ENCODE results near the gene EXOC6B.
A peak's percentile ranks its signal among the peaks of the same experiment; 100 is the strongest.

The EXOC6B gene

DNA sequence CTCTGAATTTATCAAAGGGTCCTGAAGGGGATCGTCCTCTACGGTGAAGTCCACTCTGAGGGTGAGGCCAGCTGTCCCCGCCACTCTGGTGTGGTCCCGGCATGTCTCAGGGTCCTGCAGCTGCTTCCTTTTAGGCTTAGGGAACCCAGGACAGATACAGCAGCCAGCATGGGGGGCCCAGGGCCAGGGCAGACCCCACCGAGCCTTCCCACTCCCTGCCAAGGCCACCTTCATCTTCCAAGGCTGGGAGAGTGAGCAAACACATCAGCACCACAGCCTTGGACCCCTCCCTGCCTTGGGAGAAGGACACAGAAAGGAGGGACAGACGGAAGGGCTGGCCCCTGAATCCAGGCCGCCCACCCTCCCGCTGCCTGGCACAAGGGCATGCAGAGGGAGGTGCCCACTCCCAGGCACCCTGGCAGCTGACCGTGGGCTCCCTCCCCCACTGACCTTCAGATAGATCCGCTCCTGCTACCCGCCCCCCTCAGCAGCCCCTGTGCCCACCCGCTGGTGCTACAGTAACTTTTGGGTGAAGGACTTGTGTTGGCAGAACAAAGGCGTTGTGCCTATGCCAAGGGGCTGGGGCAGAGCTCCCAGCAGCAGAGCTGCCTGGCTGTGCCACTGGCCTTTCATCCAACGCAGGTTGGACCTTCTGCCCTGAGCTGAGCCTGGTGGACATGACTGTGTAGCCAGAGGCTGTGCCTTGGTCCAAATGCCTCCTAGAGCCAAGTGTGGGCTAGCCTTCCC is 685.8 kb downstream of the EXOC6B start:
- peaks cover 0 to 4% of the 10 kb centered on the region in 2 donors for H3K36me3 Mint-ChIP-seq
- ATAC-seq (replicated peaks) (no peak), DNase-seq (no peak)
- no peak overlapping the region for H3K4me3 Mint-ChIP-seq
- no peaks in the 10 kb centered on the region for H3K9me3 Mint-ChIP-seq
- H3K27me3 Mint-ChIP-seq, result peaks cover 40 to 53% of the 10 kb centered on the region in 2 donors
- no peak overlapping the region for H3K27ac Mint-ChIP-seq
- peaks cover 10 to 27% of the 10 kb centered on the region in 2 donors for H3K4me1 Mint-ChIP-seq

DNA sequence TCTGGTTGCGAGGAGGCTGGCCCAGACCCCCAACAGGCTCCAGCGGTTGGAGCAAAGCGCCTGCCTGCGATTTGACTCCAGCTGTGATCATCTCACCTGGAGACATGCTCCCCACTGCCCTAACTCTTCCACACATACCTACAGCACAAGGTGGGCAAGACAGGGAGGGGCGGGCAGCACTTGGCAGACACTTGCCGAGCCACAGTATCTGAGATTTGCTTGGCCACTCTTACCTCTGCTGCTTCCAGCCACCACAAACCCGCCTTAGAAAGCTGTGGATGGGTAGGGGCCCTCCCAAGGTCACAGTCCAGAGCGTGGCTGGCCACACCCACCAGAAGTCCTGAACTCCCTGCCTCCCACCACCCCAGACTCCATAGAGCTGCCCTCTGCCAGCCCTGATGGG is 686.4 kb downstream of the EXOC6B start:
- H3K4me1 Mint-ChIP-seq, result peaks cover 8 to 25% of the 10 kb centered on the region in 2 donors
- H3K4me3 Mint-ChIP-seq, result no peak overlapping the region
- no peak overlapping the region for H3K27ac Mint-ChIP-seq
- H3K9me3 Mint-ChIP-seq, result no peaks in the 10 kb centered on the region
- peaks cover 38 to 50% of the 10 kb centered on the region in 2 donors for H3K27me3 Mint-ChIP-seq
- ATAC-seq (replicated peaks), result no peak
- no peak for DNase-seq
- peaks cover 0 to 4% of the 10 kb centered on the region in 2 donors for H3K36me3 Mint-ChIP-seq

- peaks cover 8 to 22% of the 10 kb centered on the region in 2 donors for H3K4me1 Mint-ChIP-seq
- peaks cover 0 to 4% of the 10 kb centered on the region in 2 donors for H3K36me3 Mint-ChIP-seq
- H3K9me3 Mint-ChIP-seq, result no peaks in the 10 kb centered on the region
- ATAC-seq (replicated peaks) (no peak), DNase-seq (no peak)
- no peak overlapping the region for H3K4me3 Mint-ChIP-seq
- H3K27ac Mint-ChIP-seq, result no peak overlapping the region
- H3K27me3 Mint-ChIP-seq, result peaks cover 35 to 48% of the 10 kb centered on the region in 2 donors
These were observed 686.9 kb downstream of the EXOC6B start for GRCh38 chr2:72138921-72139381.

DNA sequence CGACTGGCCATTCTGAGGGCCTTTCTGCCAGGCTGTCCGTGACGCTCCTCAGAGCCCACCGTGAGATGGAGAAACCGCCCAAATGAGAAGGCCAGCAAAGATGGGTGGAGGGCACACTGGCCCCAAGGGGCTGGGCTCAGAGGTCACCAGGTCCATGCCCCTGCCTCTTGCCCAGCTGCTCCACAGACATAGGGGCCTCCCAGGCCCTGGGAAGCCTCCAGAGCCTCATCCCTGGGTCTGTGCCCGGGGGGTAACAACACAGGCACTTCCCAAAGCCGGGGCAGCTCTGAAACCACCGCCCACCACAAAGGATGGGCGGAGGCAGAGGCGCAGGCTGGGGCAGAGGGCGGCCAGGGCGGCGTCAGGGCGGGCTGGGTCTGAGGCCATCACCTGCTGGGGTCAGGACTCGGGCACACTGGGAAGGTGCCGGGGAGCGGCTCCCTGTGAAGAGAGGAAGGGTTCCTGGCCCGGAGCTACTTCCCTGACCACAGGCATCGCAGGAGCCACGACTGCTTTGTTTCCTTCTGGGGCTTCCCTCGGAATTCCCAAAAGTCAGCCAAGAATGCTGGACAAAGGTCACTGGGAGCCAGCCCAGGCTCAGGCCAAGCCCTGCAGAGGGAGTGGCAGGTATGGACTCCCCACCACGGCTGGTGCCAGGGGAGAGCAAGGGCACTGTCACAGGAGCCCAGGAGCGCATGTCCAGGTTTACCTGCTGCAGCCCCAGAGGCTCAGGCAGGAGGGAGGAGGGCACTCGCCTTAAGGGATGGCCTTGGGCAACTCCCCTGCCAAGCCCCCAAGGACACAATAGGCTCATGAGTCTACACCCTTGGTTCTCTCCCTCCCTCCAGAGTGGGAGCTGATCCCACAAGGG is 687.6 kb downstream of the EXOC6B start:
- Mint-ChIP-seq H3K4me1 (peaks cover 3 to 15% of the 10 kb centered on the region in 2 donors), H3K27ac (no peak overlapping the region), H3K36me3 (no peaks in the 10 kb centered on the region), H3K27me3 (peaks cover 29 to 46% of the 10 kb centered on the region in 2 donors), H3K9me3 (no peaks in the 10 kb centered on the region), H3K4me3 (no peak overlapping the region)
- ATAC-seq (replicated peaks) (peak in 1 of 2 donors; percentile 17), DNase-seq (no peak)

DNA sequence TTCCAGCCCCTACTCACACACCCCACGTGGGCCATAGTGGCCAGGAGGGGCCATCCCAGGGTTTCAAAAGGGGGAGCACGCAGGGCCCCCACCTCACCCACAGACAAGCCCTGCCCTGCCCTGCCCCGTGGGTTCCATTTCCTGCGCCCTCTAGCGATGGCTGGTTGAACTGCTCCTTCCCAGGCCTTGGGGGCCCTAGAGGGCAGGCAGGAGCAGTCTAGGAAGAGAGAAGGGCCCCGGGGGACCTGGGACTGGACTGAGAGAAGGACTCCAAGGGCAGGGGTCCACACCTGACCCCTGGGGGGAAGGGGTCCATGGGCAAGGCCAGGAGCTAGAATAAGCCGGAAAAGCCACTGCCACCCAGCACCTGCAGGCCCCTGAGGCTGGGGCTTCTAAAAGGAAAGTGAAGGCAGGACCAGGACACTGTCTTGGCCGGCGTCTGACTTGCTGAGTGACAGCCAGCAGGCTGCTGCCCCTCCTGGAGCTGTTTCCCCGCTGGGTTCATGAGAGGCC is 688.3 kb downstream of the EXOC6B start:
- H3K27ac Mint-ChIP-seq, result no peak overlapping the region
- ATAC-seq (replicated peaks) (peak; percentile 65 to 77), DNase-seq (peak; percentile 27)
- H3K4me1 Mint-ChIP-seq, result peaks cover 3 to 11% of the 10 kb centered on the region in 2 donors
- peaks cover 28 to 40% of the 10 kb centered on the region in 2 donors for H3K27me3 Mint-ChIP-seq
- no peaks in the 10 kb centered on the region for H3K9me3 Mint-ChIP-seq
- no peaks in the 10 kb centered on the region for H3K36me3 Mint-ChIP-seq
- H3K4me3 Mint-ChIP-seq, result no peak overlapping the region

- no peak for DNase-seq
- H3K27ac Mint-ChIP-seq, result no peak overlapping the region
- H3K36me3 Mint-ChIP-seq, result no peaks in the 10 kb centered on the region
- H3K4me3 Mint-ChIP-seq, result no peak overlapping the region
- peaks cover 3 to 6% of the 10 kb centered on the region in 2 donors for H3K4me1 Mint-ChIP-seq
- peaks cover 23 to 35% of the 10 kb centered on the region in 2 donors for H3K27me3 Mint-ChIP-seq
- ATAC-seq (replicated peaks), result no peak
- no peaks in the 10 kb centered on the region for H3K9me3 Mint-ChIP-seq
These were observed 688.8 kb downstream of the EXOC6B start for GRCh38 chr2:72136933-72137497.

GRCh38 chr2:72136331-72136730 is 689.5 kb downstream of the EXOC6B start:
- peaks cover 19 to 28% of the 10 kb centered on the region in 2 donors for H3K27me3 Mint-ChIP-seq
- DNase-seq (no peak), ATAC-seq (replicated peaks) (no peak)

GRCh38 chr2:72135921-72136320 is 689.9 kb downstream of the EXOC6B start:
- Mint-ChIP-seq H3K36me3 (no peaks in the 10 kb centered on the region), H3K4me1 (peaks cover 3 to 6% of the 10 kb centered on the region in 2 donors), H3K27me3 (peaks cover 17 to 24% of the 10 kb centered on the region in 2 donors), H3K27ac (no peak overlapping the region), H3K9me3 (no peaks in the 10 kb centered on the region), H3K4me3 (no peak overlapping the region)
- no peak for ATAC-seq (replicated peaks)
- no peak for DNase-seq

More at GRCh38 chr2:72136331-72136730, 689.5 kb downstream of the EXOC6B start:
- no peaks in the 10 kb centered on the region for H3K9me3 Mint-ChIP-seq
- no peak overlapping the region for H3K4me3 Mint-ChIP-seq
- H3K4me1 Mint-ChIP-seq, result peaks cover 3 to 6% of the 10 kb centered on the region in 2 donors
- H3K27ac Mint-ChIP-seq, result no peak overlapping the region
- no peaks in the 10 kb centered on the region for H3K36me3 Mint-ChIP-seq

DNA sequence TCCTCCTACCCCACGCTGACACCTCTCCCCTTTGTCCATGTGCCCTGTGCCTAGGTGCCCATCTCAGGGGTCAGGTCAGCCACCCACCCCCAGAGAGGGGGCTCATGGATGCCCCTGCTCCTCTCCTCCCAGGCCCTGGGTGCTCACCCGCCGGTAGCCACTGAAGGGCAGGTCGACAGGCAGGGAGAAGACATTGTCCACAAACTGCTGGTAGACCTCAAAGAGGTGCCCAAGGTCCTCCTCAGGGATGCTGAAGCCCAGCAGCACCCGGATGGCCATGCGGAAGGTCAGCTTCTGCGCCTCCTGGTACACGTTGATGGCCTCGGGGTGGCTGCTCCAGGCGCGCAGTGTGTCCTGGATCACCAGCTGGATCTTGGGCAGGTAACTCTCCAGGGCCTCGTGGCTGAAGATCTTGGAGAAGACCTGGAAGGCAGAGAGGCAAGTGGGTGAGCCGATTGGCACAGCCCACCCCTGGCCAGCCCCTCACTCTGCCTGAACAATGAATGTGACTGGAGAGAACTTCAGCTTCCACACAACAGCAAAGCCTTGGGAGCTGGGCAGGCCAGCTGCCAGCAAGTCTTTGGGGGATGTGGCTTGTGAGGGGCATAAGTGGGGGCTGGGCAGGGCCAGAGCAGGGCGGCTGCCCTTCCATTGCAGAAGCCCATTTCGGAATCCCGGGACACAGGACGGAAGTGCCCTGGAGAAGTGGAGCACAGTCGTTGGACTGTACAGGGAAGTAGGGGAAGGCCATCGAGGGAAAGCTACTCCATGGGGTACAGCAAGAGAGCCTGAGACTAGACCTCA is 690.6 kb downstream of the EXOC6B start:
- ATAC-seq (replicated peaks), result no peak

DNA sequence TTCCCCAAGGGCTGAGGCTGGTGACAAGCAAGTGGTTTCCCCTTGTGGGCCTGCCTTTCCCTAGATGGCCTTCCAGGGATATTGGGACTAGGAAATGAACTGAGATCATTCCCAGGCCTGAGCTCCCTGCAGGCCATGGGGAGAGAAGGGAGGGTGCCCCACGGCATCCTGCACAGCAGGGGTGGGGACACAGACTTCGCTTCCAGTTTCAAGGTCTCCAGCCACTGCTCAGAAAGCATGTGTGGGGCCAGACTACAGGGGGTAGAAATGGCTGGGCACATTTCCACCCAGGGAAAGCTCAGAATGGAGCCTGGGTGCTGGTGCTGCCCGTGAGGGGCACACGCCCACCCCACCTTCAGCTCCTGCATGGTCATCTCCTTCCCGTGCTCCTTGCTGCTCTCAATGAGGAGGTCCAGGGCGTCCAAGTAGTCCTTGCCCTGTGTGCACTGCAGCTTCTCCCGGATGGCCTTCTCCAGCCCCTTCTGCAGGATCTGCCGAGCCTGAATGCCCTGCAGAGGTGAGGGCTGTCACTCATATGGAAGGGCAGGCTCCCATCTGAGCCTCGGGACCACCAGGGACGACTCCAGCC is 691.3 kb downstream of the EXOC6B start:
- Mint-ChIP-seq H3K36me3 (no peaks in the 10 kb centered on the region), H3K27me3 (peaks cover 9 to 25% of the 10 kb centered on the region in 2 donors), H3K4me1 (peaks cover 3 to 6% of the 10 kb centered on the region in 2 donors), H3K4me3 (no peak overlapping the region), H3K27ac (no peak overlapping the region), H3K9me3 (no peaks in the 10 kb centered on the region)
- DNase-seq (no peak), ATAC-seq (replicated peaks) (no peak)

More for the DNA sequence above, 690.6 kb downstream of the EXOC6B start:
- H3K9me3 Mint-ChIP-seq, result no peaks in the 10 kb centered on the region
- H3K36me3 Mint-ChIP-seq, result no peaks in the 10 kb centered on the region
- H3K4me3 Mint-ChIP-seq, result no peak overlapping the region
- no peak overlapping the region for H3K27ac Mint-ChIP-seq
- H3K27me3 Mint-ChIP-seq, result peaks cover 13 to 25% of the 10 kb centered on the region in 2 donors
- H3K4me1 Mint-ChIP-seq, result peaks cover 3 to 6% of the 10 kb centered on the region in 2 donors
- DNase-seq, result no peak

DNA sequence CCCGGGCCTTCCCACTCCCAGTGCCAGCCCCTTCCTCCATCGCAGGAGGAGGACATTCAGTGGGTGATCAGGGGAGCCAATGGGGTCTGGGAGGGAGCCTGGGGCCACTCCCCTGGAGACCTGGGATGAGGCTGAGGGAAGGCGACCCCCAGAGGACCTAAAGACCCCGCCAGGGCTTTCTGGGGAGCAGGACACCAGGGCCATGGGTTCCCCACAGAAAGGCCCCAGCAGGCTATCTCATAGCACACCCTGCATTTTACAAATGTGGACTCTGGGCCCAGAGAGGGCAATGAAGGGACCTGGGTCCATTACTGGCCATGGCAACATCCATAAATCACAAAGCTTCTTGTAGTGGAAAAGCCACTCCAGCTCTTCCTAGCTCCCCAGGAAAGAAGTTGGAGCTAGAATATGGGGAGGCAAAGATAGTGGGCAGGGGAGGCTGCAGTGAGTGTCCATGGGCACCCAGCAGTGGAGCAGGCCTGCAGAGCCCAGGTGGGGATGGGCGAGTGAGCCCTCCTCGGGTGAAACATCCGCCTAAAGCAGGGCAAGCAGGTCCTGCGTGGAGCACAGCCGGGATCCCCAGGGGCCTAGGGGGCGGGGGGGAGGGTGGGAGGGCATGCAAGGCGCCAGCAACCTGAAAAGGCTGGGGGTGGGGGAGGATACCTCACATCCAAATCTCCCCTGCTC is 692.0 kb downstream of the EXOC6B start:
- DNase-seq (no peak), ATAC-seq (replicated peaks) (no peak)
- H3K4me3 Mint-ChIP-seq, result no peak overlapping the region
- H3K27me3 Mint-ChIP-seq, result peaks cover 10 to 23% of the 10 kb centered on the region in 2 donors
- H3K4me1 Mint-ChIP-seq, result peaks cover 3 to 6% of the 10 kb centered on the region in 2 donors
- H3K36me3 Mint-ChIP-seq, result no peaks in the 10 kb centered on the region
- H3K27ac Mint-ChIP-seq, result no peak overlapping the region
- no peaks in the 10 kb centered on the region for H3K9me3 Mint-ChIP-seq

DNA sequence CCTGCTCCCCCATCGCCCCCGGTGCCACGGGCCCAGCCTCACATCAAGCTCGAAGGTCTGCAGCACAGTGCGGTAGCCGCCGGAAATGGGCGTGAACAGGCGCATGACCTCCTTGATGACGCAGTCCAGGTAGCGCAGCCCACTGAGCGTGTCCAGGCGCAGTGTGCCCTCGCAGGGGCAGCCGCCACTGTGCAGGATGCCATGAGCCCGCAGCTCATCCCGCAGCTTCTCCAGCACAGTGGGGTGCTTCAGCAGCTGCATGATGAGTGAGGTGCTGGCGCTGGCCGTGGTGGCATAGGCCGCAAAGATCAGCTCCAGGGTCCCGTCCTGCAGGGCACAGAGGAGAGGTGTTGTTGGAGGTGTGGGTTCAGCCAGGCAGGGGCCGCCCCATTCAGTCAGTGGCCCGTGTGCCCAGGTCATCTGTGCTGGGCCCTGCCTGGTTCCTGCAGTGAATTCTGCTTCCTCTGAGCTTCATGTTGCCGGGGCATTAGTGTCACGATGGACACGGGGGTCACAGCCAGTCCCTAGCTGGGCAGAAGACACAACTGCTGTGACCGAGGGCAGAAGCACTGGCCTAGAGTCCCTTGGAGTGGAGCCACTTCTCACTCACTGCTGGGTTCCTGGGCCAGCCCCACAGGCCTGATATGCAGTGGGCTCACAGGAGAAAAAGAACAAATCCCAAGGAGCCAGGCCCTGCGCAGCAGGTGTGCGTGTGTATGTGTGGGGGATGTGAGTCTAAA is 692.7 kb downstream of the EXOC6B start:
- Mint-ChIP-seq H3K27me3 (peaks cover 12 to 23% of the 10 kb centered on the region in 2 donors), H3K4me3 (no peak overlapping the region), H3K27ac (no peak overlapping the region), H3K9me3 (no peaks in the 10 kb centered on the region), H3K36me3 (no peaks in the 10 kb centered on the region), H3K4me1 (peaks cover 3 to 6% of the 10 kb centered on the region in 2 donors)
- ATAC-seq (replicated peaks), result no peak
- no peak for DNase-seq
